ENCODE measurements around the gene SPDEF. TPM values are rescaled to one million over a fixed set of nuclear protein-coding genes. Genes with fewer than 3 reads are reported as not detected.
A peak's percentile ranks its signal among the peaks of the same experiment; 100 is the strongest.

Gene SPDEF
- polyA plus RNA-seq, 3 donors from 2014 or later = not detected

- DNase-seq = no peak
- Mint-ChIP-seq H3K27ac (peak overlapping the region in 1 of 6 donors; percentile 66), H3K27me3 (ENCODE audit: low read depth in 3 of 3) (peaks cover 0 to 2% (median 0%) of the 10 kb centered on the region in 3 donors), H3K9me3 (no peaks in the 10 kb centered on the region), H3K36me3 (peaks cover 6 to 10% (median 6%) of the 10 kb centered on the region in 3 donors), H3K4me1 (peaks cover 34 to 49% of the 10 kb centered on the region in 2 donors), H3K4me3 (no peak overlapping the region)
Measured at GRCh38 chr6:34589691-34590090, 33.6 kb upstream of the SPDEF start.

DNA sequence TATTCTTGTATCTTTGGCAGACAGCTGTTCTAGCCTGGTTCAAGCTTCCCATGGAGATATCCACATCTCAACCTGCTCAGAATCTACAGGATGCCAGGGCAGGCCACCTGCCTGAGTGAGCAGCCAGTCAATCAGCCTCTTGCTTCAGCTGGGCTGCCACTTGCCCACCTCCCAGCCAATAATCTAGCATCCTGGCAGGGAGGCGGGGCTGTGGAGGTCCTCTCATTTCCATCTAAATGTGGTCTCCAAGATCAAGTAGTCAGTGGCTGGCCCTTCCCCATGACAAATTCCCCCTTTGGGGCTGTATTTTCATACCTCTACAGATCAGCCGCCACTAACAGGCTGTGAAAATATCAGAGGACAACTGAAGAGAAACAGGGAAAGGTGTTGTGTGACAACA, 33.0 kb upstream of the SPDEF start:
- Mint-ChIP-seq H3K36me3 (peaks cover 6 to 10% (median 6%) of the 10 kb centered on the region in 3 donors), H3K27ac (peak overlapping the region in 2 of 6 donors; percentile 63 to 66), H3K9me3 (no peaks in the 10 kb centered on the region), H3K4me1 (peaks cover 28 to 46% of the 10 kb centered on the region in 2 donors), H3K4me3 (no peak overlapping the region), H3K27me3 (ENCODE audit: low read depth in 3 of 3) (peaks cover 0 to 2% (median 0%) of the 10 kb centered on the region in 3 donors)
- no peak for DNase-seq

DNA sequence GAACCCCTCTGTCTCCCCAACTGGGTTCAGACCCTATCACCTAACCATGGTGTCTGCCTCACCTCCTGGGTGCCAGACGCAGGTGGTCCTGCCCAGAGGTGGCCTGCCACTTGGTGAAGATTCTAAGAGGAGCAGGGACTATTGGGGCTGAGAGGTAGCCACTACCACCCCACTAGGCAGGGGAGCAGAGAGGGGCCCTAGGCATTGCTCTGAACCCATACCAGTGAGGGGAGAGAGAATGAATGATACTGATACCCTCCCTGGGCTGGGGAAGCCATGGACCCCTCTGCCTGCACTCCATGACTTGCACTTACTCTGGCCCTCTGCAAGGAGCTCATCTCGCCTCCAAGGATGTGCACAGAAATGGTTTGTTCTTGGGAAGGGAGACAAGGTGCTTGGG, 31.7 kb upstream of the SPDEF start:
- peak overlapping the region in 3 of 6 donors; percentile 48 to 58 (median 49) for H3K27ac Mint-ChIP-seq
- no peak overlapping the region for H3K4me3 Mint-ChIP-seq

GRCh38 chr6:34587325-34587724, 31.2 kb upstream of the SPDEF start:
- Mint-ChIP-seq H3K4me3 (no peak overlapping the region), H3K27me3 (ENCODE audit: low read depth in 3 of 3) (peaks cover 0 to 2% (median 0%) of the 10 kb centered on the region in 3 donors), H3K4me1 (peaks cover 17 to 36% of the 10 kb centered on the region in 2 donors), H3K27ac (peak overlapping the region in 2 of 6 donors; percentile 49 to 58), H3K9me3 (no peaks in the 10 kb centered on the region), H3K36me3 (peaks cover 6 to 10% (median 6%) of the 10 kb centered on the region in 3 donors)
- DNase-seq = no peak

More for the DNA sequence above, 31.7 kb upstream of the SPDEF start:
- H3K9me3 Mint-ChIP-seq = no peaks in the 10 kb centered on the region
- H3K4me1 Mint-ChIP-seq = peaks cover 20 to 36% of the 10 kb centered on the region in 2 donors
- H3K36me3 Mint-ChIP-seq = peaks cover 6 to 10% (median 6%) of the 10 kb centered on the region in 3 donors
- DNase-seq = no peak
- peaks cover 0 to 2% (median 0%) of the 10 kb centered on the region in 3 donors for H3K27me3 Mint-ChIP-seq (ENCODE audit: low read depth in 3 of 3)

- peaks cover 11 to 28% of the 10 kb centered on the region in 2 donors for H3K4me1 Mint-ChIP-seq
- DNase-seq = no peak
- H3K27me3 Mint-ChIP-seq (ENCODE audit: low read depth in 3 of 3) = peaks cover 0 to 2% (median under 1%) of the 10 kb centered on the region in 3 donors
- H3K27ac Mint-ChIP-seq = peak overlapping the region in 2 of 6 donors; percentile 19 to 34
- H3K36me3 Mint-ChIP-seq = peaks cover 6 to 10% (median 6%) of the 10 kb centered on the region in 3 donors
- H3K9me3 Mint-ChIP-seq = no peaks in the 10 kb centered on the region
- no peak overlapping the region for H3K4me3 Mint-ChIP-seq
Measured at GRCh38 chr6:34586327-34587040, 30.4 kb upstream of the SPDEF start.

GRCh38 chr6:34585512-34586061, 29.5 kb upstream of the SPDEF start:
- Mint-ChIP-seq H3K36me3 (peaks cover 6 to 10% (median 6%) of the 10 kb centered on the region in 3 donors), H3K27ac (peak overlapping the region in 2 of 6 donors; percentile 29 to 52), H3K27me3 (ENCODE audit: low read depth in 3 of 3) (peaks cover 0 to 2% (median 1%) of the 10 kb centered on the region in 3 donors), H3K4me1 (peaks cover 6 to 22% of the 10 kb centered on the region in 2 donors), H3K4me3 (no peak overlapping the region), H3K9me3 (no peaks in the 10 kb centered on the region)
- DNase-seq = no peak

DNA sequence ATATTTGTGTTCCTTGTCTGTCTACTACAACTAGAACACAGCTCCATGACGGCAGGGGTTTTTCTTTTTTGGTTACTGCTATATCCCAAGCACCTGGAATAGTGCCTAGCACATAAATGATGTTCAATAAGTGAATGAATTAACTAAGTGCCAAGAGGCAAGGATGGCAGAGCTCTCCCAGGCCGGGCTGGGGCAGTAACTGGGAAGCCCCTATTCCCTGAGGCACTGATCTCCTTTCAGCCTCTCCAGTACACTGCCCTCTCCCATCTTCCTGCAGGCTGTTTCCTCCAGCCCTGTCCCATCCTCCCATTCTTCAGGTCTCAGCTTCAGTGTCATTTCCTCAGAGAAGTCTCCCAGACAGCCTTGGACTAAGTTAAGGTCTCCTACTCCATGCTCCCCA, 29.0 kb upstream of the SPDEF start:
- no peak for DNase-seq
- H3K9me3 Mint-ChIP-seq = no peaks in the 10 kb centered on the region
- no peak overlapping the region for H3K4me3 Mint-ChIP-seq
- H3K27ac Mint-ChIP-seq = peak overlapping the region in 3 of 6 donors; percentile 2 to 52 (median 29)
- peaks cover 5 to 6% (median 6%) of the 10 kb centered on the region in 3 donors for H3K36me3 Mint-ChIP-seq
- peaks cover 2 to 18% of the 10 kb centered on the region in 2 donors for H3K4me1 Mint-ChIP-seq
- H3K27me3 Mint-ChIP-seq (ENCODE audit: low read depth in 3 of 3) = peaks cover 0 to 2% (median 1%) of the 10 kb centered on the region in 3 donors

DNA sequence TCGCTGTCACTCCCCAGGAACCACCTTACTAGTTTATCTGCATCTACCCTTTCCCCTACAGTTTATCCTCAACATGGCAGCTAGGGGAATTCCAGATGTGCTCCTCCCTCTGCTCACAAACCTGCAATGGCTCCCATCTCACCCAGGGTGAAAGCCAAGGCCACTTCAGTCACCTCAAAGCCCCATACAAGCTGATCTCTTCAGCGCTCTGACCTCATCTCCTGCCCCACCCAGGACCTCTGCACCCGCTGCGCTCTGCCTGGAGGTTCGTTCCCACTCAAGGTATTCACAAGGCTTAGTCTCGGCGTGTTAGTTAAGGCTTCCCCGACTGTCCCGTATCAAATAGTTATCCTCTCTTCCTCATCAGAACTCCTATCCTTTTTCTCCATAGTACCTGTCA, 28.6 kb upstream of the SPDEF start:
- H3K9me3 Mint-ChIP-seq = no peaks in the 10 kb centered on the region
- peaks cover 1 to 13% of the 10 kb centered on the region in 2 donors for H3K4me1 Mint-ChIP-seq
- no peak for DNase-seq
- H3K4me3 Mint-ChIP-seq = no peak overlapping the region
- peak overlapping the region in 3 of 6 donors; percentile 2 to 29 (median 25) for H3K27ac Mint-ChIP-seq
- H3K27me3 Mint-ChIP-seq (ENCODE audit: low read depth in 3 of 3) = peaks cover 0 to 2% (median 1%) of the 10 kb centered on the region in 3 donors
- H3K36me3 Mint-ChIP-seq = peaks cover 4 to 5% (median 4%) of the 10 kb centered on the region in 3 donors

- Mint-ChIP-seq H3K27me3 (ENCODE audit: low read depth in 3 of 3) (peaks cover 0 to 1% (median 0%) of the 10 kb centered on the region in 3 donors), H3K4me3 (no peak overlapping the region), H3K4me1 (peaks cover 1 to 8% of the 10 kb centered on the region in 2 donors), H3K27ac (peak overlapping the region in 2 of 6 donors; percentile 25 to 29), H3K9me3 (no peaks in the 10 kb centered on the region), H3K36me3 (no peaks in the 10 kb centered on the region)
- DNase-seq = no peak
Measured at GRCh38 chr6:34583861-34584604, 27.9 kb upstream of the SPDEF start.

DNA sequence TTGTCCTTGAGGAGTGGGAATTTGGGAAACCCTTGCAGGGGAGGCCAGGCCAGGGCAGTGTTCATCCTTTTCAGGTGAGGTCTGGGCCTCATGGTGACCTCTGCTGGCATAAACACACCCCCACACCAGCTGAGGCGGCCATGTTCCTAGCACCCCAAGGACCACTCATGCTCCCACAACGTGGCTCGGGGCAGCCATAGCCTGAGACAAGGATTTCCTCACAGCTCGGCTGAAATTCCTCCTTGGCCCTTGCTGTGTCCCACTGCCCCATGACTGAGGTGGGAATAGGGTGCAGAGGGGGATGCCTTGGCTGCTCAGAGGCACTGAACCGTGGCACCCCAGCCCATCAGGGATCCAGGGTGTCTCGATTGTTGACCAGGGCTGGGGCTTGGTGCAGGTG, 27.3 kb upstream of the SPDEF start:
- Mint-ChIP-seq H3K27ac (no peak overlapping the region), H3K36me3 (no peaks in the 10 kb centered on the region), H3K4me3 (no peak overlapping the region), H3K9me3 (no peaks in the 10 kb centered on the region), H3K27me3 (ENCODE audit: low read depth in 3 of 3) (peaks cover 0 to 1% (median 0%) of the 10 kb centered on the region in 3 donors), H3K4me1 (peaks cover 1 to 8% of the 10 kb centered on the region in 2 donors)
- no peak for DNase-seq

- H3K4me3 Mint-ChIP-seq = no peak overlapping the region
- peaks cover 1 to 9% of the 10 kb centered on the region in 2 donors for H3K4me1 Mint-ChIP-seq
- no peaks in the 10 kb centered on the region for H3K36me3 Mint-ChIP-seq
- DNase-seq = no peak
- H3K9me3 Mint-ChIP-seq = no peaks in the 10 kb centered on the region
- peaks cover 0 to 1% (median 0%) of the 10 kb centered on the region in 3 donors for H3K27me3 Mint-ChIP-seq (ENCODE audit: low read depth in 3 of 3)
- peak overlapping the region in 1 of 6 donors; percentile 39 for H3K27ac Mint-ChIP-seq
Measured at GRCh38 chr6:34581561-34581920, 25.4 kb upstream of the SPDEF start.

DNA sequence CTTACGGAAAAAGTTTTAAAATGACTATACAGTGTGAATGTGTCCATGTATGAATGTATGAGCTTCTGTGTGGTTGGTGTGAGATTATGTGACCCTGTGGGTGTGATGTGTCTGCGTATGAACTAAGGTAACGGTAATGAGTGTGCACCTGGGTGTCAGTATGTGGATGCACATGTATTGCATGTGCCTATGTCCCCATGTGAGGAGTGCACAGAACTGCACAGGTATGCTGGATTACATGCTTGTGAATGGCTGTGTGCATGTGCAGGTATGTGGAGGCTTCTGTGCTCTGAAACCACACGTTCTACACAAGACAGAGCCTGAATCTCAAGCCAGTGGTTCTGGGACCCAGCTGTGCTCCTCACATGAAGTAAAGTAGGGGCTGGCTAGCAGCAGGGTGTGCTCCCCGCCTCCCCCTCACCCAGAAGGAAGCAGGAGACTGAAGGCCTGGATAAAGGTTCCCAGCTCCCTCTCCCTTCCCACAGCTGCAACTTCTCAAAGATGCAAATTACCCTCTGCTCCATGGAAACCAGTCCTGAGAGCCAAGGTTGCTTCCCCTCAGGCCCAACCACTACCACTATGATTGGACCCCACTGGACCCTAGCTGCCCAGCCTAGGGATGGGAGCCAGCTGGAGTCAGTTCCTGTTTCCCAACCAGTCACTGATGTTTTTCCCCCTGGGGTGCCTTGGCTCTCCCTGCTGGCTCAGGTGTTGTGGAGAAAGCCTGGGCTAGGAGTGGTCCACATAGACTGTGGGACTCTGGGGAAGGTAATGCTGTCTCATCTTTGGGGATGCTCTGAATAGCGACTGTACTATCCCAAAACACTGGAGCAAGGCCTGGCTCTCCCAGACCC, 24.8 kb upstream of the SPDEF start:
- Mint-ChIP-seq H3K9me3 (no peaks in the 10 kb centered on the region), H3K27me3 (ENCODE audit: low read depth in 3 of 3) (peaks cover 0 to 4% (median 3%) of the 10 kb centered on the region in 3 donors), H3K36me3 (no peaks in the 10 kb centered on the region), H3K4me3 (no peak overlapping the region), H3K4me1 (peaks cover 6 to 13% of the 10 kb centered on the region in 2 donors), H3K27ac (peak overlapping the region in 1 of 6 donors; percentile 26)
- no peak for DNase-seq

Data from immature natural killer cell (primary cell).